ENCODE data around the gene PLSCR4.
"Not testable (repeated sequence)": the region's sequence is repeated elsewhere in the genome, so short reads cannot be mapped to it uniquely, and the experiment has no call there.

PLSCR4 gene, protein sequence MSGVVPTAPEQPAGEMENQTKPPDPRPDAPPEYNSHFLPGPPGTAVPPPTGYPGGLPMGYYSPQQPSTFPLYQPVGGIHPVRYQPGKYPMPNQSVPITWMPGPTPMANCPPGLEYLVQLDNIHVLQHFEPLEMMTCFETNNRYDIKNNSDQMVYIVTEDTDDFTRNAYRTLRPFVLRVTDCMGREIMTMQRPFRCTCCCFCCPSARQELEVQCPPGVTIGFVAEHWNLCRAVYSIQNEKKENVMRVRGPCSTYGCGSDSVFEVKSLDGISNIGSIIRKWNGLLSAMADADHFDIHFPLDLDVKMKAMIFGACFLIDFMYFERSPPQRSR

DNA sequence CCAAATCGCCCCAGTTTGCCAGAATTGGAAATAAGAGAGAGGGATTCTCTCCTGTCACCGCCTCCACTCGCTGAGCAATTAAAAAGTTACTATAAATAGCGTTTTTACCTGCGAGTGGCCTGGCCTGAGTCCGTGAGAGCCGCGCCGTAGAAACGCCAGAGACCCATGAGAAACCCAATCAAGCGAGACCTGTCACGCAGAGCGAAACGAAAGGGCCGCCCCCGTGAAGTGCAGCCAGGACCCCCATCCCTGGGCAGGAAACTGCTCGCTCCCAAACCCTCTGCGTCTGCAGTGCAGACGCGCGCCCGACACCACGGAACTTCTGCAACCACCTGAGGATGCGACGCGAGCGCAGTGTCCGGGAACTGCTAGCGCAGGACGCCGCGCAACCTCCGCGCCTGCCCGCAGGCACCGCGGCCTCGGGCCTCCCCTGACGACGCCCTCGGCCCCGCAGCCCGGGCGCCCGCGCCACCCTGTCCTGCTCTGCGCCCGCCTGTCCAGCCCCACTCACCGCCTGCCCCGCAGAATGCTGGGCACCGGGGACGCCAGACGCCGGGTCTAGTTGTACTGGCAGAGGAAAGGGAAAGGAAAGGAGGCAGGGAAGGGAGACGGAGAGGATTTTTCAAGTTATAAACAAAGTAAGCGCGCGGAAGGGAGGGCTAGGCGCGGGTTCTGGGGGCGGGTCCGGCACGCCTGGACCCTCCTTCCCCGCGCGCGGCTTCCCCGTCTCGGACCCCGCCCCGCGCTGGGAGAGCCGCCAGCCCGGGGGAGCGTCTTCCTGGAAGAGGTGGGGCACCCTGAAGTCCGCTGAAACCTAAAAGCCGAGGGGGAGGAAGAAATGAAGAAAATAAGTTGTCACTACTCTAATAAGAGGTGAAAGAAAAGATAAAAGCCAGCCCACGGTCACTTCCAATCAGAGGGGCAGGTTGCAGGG, at the start of gene PLSCR4:
Gene PLSCR4, minus strand, starts transcription at position 657 of the 934 bp plus-strand sequence. CDS start 29,034 bp downstream, outside the sequence.
- no peak for DNase-seq

DNA sequence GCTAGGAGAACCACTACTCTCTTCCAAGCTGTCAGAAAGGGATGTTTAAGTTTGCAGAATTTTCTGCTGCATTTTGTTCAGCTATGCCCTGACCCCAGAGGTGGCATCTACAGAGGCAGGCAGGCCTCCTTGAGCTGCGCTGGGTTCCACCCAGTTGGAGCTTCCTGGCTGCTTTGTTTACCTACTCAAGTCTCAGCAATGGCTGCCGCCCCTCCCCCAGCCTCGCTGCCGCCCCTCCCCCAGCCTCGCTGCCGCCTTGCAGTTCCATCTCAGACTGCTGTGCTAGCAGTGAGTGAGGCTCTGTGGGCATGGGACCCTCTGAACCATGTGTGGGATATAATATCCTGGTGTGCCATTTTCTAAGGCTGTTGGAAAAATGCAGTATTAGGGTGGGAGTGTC, 42.5 kb upstream of the PLSCR4 start:
- DNase-seq, result not testable (repeated sequence)

DNA sequence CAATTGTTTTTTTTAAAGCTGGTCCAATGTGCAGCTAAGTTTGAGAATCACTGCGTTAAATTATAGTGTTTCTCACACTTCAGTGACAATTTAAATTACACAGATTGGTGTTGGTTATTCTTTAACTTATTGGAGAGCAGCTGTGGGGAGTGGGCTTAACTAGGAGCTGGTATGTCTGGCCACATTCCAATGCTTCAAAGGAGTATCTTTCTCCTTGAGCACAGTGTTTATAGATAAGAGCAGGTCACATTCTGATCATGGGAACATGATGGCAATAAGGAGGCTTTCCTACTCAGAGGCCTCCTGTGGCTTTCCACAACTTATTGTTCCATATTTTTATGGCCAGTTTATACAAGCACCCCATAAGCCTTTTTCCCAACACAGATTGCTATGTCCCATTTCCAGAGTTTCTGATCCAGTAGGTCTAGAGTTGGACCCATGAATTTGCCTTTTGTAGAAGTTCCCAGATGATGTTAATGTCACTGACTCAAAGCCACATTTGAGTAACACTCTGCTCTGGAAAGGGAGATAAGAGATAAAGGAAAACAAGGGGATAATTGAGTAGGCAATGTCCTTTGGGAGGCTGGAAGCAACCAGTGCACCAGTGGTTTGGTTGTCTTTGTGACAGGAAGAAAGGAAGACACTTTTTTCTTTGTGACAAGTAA, 33.0 kb upstream of the PLSCR4 start:
- no peak for DNase-seq

DNA sequence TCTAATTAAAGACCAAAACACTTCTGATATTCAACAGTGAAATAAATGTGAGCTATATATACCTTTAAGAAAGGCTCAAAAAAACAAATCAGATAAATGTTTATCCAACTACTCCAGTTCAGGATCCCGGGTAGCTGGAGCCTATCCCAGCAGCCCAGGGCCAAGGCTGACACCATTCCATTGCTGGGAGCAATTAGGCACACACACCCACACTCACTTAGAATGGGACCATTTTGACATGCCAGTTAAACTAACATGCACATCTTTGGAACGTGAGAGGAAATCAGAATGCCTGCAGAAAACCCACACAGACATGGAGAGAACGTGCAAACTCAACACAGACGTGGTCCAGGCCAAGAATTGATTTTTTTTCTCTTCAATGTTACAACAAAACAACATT, 30.0 kb upstream of the PLSCR4 start:
- no peak for DNase-seq

DNA sequence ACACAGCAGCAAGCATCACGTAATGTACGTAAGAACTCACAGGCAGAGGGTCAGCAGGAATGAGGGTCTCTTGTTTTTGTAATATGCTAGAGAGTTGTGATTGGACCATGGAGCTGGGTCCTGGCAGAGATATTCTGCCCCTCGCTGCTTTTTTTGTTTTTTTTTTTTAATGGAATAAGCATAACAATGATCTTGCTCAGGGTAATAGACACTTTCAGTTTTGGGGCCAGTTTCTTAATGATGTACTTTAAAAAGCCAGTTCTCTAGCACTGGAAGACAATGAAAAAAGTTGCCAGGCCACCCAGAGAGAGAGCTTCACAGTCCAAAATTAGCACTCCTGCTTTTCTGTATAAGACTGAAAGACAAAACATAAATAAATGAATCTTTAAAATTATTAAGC, 29.0 kb upstream of the PLSCR4 start:
- no peak for DNase-seq

DNA sequence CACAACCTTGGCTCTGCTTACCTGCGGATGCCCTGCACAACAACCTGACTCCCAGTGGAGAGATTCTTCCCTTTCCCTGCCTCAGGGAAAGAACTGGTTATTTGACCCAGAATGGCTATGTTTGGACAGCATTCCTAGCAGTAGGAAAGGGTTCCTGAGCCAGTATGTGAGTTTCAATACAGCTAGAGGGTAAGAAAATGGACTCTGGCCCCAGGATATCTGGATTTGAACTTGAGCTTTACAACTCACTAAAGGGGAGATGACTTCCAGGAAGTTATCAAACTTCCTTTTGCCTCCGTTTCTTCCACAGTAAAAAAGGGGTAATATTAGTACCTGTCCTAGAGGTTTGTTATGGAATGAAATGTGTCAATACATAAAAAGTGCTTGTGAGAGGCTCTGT, 28.1 kb upstream of the PLSCR4 start:
- no peak for DNase-seq

DNA sequence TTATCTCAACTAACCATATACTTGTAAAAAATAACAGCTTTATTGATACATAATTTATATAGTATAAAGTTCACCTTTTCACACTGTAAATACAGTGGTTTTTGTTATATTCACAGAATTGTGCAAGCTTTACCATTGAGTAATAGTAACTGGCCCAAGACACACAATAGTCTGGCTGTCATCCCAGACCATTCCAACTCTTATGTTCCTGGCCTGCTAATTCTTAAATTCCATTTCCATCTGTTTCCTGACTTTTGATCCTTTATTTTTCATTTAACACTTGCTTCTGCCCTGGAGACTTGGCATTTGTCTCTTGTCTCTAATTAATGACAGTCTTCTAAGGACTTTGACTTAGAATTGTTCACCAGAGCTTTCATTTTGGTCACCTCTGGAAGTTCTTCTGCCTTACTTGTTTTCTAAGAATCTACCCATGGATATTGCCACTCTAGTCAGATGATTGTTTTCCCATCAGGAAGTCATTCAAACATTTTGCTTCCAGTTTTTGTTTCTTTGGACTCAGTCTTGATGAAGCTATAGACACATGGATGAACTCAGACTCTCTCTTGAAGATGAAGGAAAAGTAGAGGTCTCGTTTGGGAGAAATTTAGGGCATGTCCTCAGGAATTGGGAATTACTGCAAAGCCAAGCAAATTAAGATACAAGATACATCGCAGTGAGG, 27.2 kb upstream of the PLSCR4 start:
- DNase-seq, result no peak

DNA sequence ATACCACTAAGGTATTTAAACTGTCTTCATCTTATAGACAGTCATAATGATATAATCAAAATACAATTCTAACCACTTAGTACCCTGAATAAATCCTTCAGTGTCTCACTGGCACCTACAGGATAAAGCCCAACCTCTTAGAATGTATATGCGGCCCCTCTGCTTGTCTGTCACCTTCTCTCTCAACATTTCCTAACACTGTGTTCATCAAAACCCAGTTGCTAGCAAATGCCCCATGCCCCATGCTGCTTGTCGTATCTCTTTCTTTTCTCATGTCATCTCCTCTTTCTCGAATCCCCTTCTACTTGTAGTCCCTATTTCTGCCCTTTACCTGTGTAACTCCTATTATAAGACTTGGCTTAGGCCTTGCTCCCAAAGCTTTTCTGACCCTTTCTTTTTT, 24.6 kb upstream of the PLSCR4 start:
- no peak for DNase-seq

DNA sequence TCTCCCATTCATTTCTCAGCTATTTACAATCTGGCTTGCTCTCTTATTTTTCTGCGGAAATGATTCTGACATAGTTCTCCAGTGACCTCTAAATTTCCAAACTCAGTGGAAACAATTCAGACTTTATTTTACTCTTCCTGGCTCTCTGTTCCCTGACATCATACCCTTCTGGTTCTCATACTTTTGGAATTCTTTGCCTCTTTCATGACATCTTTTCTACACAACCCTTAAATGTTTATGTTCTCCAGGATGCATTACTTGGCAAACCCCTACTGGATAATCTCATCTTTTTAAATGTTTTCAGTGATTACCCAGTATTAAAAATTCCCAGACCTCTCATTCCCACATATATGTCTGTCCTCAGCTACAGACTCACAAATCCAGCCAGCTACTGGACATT, 23.9 kb upstream of the PLSCR4 start:
- no peak for DNase-seq

DNA sequence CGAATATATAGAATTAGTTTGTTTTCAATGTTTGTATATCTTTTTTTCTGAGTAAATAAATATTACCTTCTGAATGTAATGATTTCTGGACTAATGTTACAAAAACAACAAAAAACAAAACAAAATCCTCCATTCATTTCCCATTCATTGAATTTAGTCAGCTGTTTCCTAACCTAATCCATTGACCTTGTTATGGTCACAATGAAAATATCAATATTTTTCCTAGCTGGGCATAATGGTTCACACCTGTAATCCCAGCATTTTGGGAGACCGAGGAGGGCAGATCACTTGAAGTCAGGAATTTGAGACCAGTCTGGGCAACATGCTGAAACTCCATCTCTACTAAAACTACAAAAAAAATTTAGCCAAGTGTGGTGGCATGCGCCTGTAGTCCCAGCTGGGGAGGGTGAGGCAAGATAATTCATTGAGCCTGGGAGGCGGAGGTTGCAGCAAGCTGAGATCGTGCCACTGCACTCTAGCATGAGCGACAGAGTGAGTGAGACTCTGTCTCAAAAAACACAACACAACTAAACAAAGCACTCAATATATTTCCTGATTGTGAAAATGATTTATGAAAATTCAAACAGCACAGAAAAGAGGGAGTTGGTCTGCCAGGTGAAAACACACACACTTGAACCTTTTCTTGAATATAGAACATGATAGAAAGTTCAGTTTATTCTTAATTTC, 23.0 kb upstream of the PLSCR4 start:
- DNase-seq, result no peak

DNA sequence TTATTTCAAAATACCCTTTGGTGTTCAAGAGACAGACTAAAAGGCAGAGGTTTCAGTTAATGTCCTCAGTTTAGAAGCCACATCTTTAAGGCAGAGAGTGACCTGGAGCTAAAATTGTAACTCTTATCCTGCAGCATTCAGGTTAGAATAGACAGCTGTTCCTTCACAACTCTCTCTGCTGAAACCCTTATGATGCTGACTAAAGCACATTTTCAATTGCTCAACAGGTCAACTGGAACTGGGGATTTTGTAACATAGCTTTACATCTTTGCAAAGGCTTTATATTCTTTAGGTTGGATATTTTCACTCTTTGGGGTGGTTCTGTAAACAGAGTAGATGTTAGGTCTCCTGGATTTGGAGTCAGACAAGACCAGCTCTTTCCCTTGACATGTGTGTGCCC, 20.3 kb upstream of the PLSCR4 start:
- no peak for DNase-seq

DNA sequence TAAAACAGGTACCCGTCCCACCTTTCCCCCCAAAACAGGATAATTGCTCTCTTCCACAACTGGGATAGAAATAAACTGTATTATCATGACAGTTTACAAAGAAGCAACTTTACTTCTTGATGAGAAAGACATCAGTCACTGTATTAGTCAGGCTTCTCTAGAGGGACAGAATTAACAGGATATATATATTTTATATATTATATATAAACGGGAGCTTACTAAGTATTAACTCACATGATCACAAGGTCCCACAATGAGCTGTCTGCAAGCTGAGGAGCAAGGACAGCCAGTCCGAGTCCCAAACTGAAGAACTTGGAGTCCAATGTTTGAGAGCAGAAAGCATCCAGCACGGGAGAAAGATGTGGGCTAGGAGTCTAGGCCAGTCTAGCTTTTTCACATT, 18.4 kb upstream of the PLSCR4 start:
- DNase-seq, result no peak

DNA sequence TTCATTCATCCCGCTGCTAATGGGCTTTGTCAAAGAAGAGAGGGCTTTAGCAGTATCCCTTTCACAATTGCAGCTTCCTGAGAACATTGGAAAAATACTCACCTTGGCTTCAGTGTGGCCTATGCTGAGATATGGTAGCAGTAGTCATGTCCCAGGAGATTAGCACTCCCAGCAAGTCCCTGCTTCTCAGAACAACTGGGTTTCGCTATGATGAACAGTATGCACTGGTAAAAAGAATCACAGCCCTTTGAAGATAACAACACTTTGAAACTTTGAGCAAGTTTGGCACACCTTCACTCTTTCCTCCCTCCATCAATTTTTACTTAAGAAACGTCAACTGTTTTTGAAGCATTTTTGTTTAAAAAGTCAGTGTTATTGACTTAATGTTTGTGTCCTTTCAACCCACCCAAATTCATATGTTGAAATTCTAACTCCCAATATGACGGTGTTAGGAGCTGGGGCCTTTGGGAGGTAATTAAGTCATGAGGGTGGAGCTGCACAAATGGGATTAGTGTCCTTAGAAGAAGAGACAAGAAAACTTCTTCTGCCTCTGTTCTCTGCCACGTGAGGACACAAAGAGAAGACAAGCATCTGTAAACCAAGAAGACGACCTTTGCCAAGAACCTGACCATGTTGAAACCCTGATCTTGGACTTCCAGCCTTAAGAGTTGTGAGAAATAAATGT, 17.8 kb upstream of the PLSCR4 start:
- no peak for DNase-seq

DNA sequence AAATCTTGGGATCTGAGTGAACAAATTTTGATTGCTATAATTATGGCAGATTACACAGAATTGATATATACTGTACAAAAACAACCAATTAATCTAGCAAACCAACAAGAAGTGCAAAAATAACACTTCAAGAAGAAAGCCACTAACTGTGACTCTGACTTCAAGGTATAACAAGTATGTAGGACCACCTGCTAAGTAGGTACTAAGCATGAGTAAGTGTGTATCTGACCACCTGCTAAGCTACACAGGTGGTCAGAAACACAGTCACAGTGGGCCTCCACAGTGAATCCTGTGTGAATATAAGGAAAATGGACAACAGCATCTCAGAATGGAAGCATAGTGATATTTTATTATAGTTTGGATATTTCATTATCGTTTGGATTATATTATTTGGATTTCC, 14.8 kb upstream of the PLSCR4 start:
- no peak for DNase-seq

DNA sequence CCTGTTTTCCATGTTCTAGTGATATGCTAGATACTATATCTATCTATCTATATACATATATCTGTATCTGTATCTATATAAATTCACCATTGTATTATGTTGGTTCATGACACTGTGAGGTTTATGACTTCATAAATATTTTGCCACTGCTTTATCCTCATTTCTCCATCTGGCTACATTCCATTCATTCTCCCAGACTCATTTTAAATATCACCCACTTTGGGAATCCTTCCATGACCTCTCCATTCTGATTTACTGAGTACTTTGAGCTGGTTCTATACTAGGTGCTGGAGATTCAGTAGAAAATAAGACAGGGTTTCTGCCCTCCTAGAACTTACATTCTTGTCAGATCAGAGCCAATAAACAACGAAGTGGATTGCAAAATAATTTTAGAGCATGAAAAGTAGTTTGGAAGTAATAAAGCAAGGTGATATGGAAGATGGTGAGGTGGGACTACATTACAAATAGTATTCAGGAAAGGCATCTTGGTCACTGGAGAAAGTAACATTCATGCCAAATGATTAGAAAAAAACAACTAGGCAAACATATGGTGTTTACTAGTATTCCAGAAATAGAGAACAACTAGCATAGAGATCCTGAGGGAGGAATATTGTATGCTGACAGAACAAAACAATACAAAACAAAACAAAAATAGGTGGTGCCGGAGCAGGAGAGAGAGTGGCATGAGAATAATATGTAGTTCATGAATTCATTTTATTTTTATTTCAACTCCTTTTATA, 11.6 kb upstream of the PLSCR4 start:
- DNase-seq, result no peak

DNA sequence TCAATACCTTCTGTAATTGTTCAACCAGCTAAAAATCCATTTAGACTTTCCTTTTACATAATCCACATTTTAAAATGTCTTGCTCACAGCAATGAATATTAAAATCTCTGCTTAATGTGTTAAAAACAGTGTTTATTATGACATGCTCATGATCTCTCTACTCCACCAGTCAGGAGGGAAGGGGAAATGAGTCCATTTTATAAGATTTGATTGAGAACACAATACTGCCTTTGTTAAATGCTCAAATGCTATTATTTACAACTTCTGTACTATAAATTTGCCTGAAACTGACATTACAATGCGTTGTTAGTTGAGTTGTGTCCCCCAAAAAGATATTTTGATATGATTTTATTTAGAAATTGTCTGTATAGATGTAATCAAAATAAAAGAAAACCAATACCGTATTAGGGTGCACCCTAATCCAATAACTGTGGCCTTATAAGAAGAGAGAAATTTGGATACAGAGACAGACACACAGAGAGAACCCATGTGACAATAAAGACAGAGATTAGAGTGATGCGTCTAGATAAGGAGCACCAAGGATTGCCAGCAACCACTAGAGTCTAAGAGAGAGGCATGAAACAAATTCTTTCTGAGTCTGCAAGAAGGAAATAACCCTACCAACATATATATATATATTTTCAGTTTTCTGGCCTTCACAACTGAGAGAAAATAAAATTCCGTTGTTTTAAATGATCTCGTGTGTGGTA, 9.1 kb upstream of the PLSCR4 start:
- no peak for DNase-seq

DNA sequence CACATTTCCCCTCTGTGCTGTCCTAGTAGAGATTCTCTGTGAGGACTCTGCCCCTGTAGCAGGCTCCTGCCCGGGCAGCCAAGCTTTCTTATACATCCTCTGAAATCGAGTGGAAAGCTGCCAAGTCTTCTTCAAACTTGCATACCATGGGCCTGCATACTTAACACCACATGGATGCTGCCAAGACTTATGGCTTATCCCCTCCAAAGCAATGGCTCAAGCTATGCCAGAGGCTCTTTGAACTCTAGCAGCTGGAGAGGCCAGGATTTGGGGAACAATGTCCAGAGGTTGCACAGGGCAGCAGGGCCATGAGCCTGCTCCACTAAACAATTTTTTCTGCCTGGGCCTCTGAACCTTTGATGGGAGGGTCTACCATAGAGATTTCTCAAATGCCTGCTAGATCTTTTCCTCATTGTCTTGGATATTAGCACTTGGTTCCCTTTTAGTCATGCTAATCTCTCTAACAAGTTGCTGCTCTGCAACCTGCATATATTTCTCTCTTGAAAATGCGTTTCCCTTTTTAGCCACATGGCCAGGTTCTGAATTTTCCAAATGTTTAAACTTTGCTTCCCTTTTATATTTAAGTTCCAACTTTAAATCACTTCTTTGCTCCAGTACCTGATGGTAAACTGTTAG, 6.1 kb upstream of the PLSCR4 start:
- no peak for DNase-seq

DNA sequence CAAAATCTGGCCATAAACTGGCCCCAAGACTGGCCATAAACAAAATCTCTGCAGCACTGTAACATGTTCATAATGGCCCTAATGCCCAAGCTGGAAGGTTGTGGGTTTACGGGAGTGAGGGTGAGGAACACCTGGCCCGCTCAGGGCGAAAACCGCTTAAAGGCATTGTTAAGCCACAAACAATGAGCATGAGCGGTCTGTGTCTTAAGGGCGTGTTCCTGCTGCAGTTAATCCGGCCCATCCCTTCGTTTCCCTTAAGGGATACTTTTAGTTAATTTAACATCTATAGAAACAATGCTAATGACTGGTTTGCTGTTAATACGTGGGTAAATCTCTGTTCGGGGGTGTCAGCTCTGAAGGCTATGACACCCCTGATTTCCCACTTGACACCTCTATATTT, 1.5 kb upstream of the PLSCR4 start:
- not testable (repeated sequence) for DNase-seq

DNA sequence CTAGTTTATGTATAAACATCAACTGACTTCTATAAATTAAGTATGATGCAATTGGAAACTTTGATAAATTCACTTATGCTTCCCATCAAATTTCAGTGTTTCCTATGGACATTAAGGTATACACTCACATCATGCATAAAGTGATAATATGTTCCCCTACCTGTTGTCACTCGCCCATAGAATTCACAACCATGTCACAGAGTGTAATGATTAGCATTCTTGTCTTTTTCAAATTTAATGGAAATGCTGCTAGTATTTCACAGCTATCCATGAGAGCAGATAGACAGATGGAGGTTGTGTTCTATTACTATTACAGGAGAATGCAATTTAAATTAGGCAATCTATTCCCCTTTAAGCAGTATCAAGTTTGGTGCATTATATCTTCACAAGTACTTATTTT, 984 bp downstream of the PLSCR4 start:
- no peak for DNase-seq

DNA sequence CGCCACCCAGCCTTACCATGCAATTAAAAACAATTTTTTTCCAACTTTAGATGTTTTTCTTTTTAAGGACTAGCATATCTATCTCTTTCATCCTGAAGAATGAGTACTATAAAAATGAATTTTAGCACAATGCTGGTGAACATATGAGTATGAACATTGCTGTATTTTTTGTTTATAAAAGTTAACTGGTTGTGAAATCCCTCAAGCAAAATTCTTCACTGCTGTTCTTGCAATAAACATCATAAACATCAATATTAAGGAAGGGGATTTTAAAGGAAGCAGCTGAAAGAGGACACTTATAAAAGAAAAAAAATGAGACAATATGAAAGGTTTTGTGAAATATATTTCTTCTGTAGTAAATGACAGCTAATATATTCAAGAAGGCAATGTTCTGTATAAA, 3.0 kb downstream of the PLSCR4 start:
- no peak for DNase-seq
